ENCODE data around the gene TBC1D30.

Gene TBC1D30

DNA sequence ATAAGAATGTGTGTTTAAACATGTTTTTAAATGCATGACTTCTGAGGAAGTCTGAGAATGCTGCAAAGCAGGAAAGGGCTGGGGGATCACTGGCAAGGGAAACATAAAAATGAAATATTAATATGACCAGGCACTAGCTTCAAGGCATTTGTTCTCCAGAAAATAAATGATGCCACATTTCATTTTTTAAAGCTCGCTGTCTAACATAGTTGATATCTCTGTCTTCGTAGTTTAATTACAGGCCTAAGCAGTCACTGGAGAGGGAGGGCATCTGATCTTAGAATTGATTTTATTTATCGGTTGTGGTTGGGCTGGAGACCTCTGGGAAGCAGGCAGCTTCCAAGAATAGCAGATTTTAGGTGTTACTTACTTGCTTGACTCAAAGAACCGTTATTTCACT is 87.5 kb downstream of the TBC1D30 start:
- DNase-seq (ENCODE audit: low read depth) = no peak

DNA sequence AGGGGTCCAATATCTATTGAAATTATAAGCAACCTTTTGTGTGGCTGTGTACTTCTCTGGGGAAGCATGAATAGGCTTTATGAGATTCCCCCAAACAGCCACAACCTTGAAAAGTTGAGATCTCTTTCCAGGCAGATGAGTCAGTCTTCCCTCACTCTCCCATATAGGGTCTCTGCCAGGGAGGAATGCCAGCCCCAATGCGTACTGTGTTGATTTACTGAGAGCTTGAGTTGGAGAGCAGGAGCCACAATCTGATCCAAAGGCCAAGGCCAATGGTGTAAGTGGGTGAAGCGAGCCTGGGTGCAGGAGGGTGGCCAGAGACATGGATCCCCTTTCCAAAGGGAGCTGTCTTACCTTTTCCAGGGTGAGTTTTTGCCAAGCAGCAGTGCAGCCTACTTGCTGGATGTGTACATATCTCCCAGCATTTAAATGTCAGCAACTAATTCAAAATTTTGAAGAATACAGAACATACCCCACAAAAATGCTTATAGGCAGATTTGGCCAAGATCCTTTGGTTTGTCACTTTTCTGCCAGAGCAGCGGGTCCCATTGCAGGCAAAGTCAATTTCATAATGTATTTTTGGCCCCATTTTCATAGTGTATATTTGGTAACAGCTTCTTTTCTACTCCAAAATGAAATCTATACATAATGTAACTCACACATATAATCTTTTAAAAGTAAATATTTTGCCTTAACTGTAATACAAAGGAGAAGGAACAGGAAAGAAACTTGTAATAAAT is 88.2 kb downstream of the TBC1D30 start:
- peak; percentile 51 for DNase-seq (ENCODE audit: low read depth)

- no peak for DNase-seq (ENCODE audit: low read depth)
These were observed 90.8 kb downstream of the TBC1D30 start for GRCh38 chr12:64915242-64915641.

DNA sequence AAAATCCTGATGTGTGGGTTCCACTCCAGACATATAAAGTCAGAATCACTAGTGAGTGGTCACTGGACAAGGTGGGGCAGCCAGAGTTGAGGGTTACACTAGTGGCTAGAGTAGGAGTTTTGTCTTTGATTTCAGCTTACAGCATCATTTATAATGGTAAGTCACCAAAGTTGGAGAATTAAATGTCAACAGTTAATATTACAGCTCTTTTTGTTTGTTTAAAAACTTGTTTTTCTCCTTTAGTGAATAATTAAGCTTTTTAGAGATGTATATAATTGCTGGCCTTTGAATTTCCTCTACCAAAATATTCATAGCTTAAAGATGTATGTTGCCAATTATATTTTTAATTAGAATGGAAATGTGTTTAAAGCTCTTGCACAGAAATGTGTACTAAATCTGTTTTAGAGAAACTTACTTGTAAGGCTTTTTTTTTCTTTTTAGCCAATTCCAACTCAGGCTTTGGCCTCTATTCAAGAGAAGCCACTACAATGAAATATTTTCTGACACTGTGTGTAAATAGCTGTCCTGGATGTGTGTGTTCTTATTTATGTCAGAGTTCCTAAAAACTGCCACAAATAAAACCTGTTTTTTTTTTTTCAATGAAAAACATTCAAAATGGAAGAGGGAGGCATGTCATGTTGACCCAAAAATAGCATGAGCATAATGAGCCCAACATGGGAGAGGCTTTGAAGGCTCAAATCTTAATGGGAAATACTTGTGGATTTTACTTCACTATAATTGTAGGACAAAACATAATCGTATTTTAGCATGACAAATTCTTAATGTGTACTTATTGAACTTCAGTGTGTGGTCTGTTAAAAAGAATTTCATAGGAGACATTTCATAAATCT is 92.2 kb downstream of the TBC1D30 start:
- no peak for DNase-seq (ENCODE audit: low read depth)

GRCh38 chr12:64918344-64918743 is 93.9 kb downstream of the TBC1D30 start:
- DNase-seq (ENCODE audit: low read depth) = no peak

GRCh38 chr12:64918801-64919200 is 94.4 kb downstream of the TBC1D30 start:
- no peak for DNase-seq (ENCODE audit: low read depth)

DNA sequence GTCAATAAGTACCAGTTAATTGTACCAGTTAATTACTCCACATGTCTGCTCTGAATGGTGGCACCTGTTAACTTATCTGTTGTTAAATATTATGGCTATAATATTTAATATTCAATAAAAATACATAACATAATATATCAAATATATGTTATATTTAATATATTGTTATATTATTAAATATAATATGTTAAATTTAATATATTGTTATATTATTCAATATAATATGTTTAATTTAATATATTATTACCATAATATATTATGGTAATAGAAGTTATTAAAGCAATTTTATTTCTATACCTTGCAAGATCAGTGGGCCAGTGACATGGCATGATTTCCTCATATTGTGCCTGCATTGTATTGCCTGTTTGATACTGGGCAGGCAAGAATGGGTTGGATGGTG is 98.4 kb downstream of the TBC1D30 start:
- no peak for DNase-seq (ENCODE audit: low read depth)

DNA sequence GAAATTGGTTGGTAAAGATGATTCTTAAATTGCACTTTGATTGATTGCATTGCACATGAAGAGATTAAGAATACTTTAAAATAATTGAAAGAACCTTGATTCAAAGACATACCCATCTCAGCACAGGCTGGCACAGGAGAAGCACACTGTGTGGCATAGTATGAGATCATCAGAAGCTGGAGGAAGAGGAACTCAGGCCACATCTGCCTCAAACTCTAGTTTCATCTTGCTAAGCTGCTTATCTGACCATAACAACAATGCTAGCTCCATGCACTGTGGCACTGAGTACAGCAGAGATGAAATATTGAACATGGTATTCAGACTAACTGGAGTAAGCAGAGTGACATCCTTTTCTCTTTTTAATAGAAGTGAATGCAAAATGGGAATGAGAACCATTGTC is 99.1 kb downstream of the TBC1D30 start:
- DNase-seq (ENCODE audit: low read depth) = no peak
